Measurements from ENCODE around the gene MKRN2. TPM values are rescaled to one million over a fixed set of nuclear protein-coding genes. Genes with fewer than 3 reads are reported as not detected.

MKRN2 gene
- total and polyA plus RNA-seq, 9 of the 15 experiments (the other 6 are each of a cell fraction or from before 2014, with no cell fraction given), result 29.4 to 63.2 (median 42.9) TPM

- H3K4me2 ChIP-seq (ENCODE audit: insufficient read depth, low read length), result no peak overlapping the region
- WGBS (ENCODE audit: insufficient coverage, low coverage, missing lambda C conversion rate), result 96% methylated on average over 1 of the region's 1 CpG
- H3K9me3 ChIP-seq (replicated peaks; ENCODE audit: control insufficient read depth, insufficient read depth, low read depth, low read length), result no peaks in the 10 kb centered on the region
- peaks cover 4% of the 10 kb centered on the region; the same call in 1 of the 2 replicates for H4K20me1 ChIP-seq (replicated peaks; ENCODE audit: control insufficient read depth, insufficient read depth, low read length)
- no peak for TF ChIP-seq RBM15 (IDR thresholded peaks at IDR 0.05; ENCODE audit: insufficient read depth, low read length)
- TF ChIP-seq HDAC8 (tag; IDR thresholded peaks at IDR 0.05), result no peak
- TF ChIP-seq ATF6 (CRISPR knock-in tag; IDR thresholded peaks at IDR 0.05), result no peak
- TF ChIP-seq NFIC (IDR thresholded peaks at IDR 0.05), result no peak
- no peak for TF ChIP-seq NELFE (IDR thresholded peaks at IDR 0.05; ENCODE audit: insufficient read depth, insufficient read length)
- TF ChIP-seq ZNF592 (IDR thresholded peaks at IDR 0.05), result no peak
- TF ChIP-seq, protein P1, sequence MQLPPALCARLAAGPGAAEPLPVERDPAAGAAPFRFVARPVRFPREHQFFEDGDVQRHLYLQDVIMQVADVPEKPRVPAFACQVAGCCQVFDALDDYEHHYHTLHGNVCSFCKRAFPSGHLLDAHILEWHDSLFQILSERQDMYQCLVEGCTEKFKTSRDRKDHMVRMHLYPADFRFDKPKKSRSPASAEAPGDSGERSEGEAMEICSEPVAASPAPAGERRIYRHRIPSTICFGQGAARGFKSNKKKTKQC (CRISPR knock-in tag; IDR thresholded peaks at IDR 0.05), result no peak
- TF ChIP-seq CHCHD3 (CRISPR knock-in tag; IDR thresholded peaks at IDR 0.05), result no peak
- TF ChIP-seq NFYB (IDR thresholded peaks at IDR 0.05; ENCODE audit: extremely low read depth, insufficient read length), result no peak
- no peak for TF ChIP-seq ZNF134 (CRISPR knock-in tag; conservative IDR thresholded peaks at IDR 0.05)
- no peak for TF ChIP-seq SMAD3 (CRISPR knock-in tag; conservative IDR thresholded peaks at IDR 0.05)
- TF ChIP-seq HOXB6 (CRISPR knock-in tag; IDR thresholded peaks at IDR 0.05; ENCODE audit: borderline replicate concordance), result no peak
- TF ChIP-seq SETDB1 (IDR thresholded peaks at IDR 0.05; ENCODE audit: low read length), result no peak
- TF ChIP-seq RBFOX2 (IDR thresholded peaks at IDR 0.05; ENCODE audit: low read depth, low read length), result no peak
- BruUV-seq (replicated peaks), result no TSS peak
- no peak overlapping the region for H2AFZ ChIP-seq (ENCODE audit: low read depth, low read length)
- H3K27ac ChIP-seq (ENCODE audit: extremely low read depth, low read depth, low read length), result no peak overlapping the region
- in situ Hi-C loops (cut with MboI) (no loop called here), intact Hi-C loops (cut with micrococcal nuclease) (no loop called here)
- no peak overlapping the region for H3K9ac ChIP-seq (ENCODE audit: insufficient read depth in 1 of 2, low read depth in 2 of 2, low read length in 2 of 2)
- FAIRE-seq (no peak), DNase-seq (ENCODE audit: extremely low read depth in 1 of 4, low spot score in 3 of 4) (no peak), ATAC-seq (no peak)
- H3K4me3 ChIP-seq, result no peak overlapping the region
- H3K79me2 ChIP-seq (ENCODE audit: control insufficient read depth, insufficient read depth, low read length), result peaks cover 27% of the 10 kb centered on the region
- CTCF ChIA-PET (ENCODE audit: low intra/inter-chr PET ratio), result no interaction called here
- POLR2A ChIA-PET, result no interaction called here
- no peaks in the 10 kb centered on the region for H3K4me1 ChIP-seq (replicated peaks in 1 of 2; ENCODE audit: control insufficient read depth in 2 of 2, insufficient read depth in 2 of 2, low read length in 2 of 2)
- no peaks in the 10 kb centered on the region for H3K9me1 ChIP-seq (ENCODE audit: control insufficient read depth, insufficient read depth, low read length)
- peaks cover 88% of the 10 kb centered on the region for H3K36me3 ChIP-seq (ENCODE audit: control insufficient read depth, insufficient read depth, low read length)
- H3K27me3 ChIP-seq (ENCODE audit: control insufficient read depth in 2 of 2, insufficient read depth in 2 of 2, low read length in 2 of 2), result no peaks in the 10 kb centered on the region
Observed at GRCh38 chr3:12608376-12608775, 51.5 kb downstream of the MKRN2 start.
